ENCODE measurements around the gene MYL9.

GRCh38 chr20:36541227-36541767 lies at the start of gene MYL9:
- TF ChIP-seq CTCF (conservative IDR thresholded peaks at IDR 0.05 in 1 of 2, IDR thresholded peaks at IDR 0.05 in 1 of 2; ENCODE audit: low read depth in 1 of 2, low read length in 2 of 2) (no peak), EZH2 (IDR thresholded peaks at IDR 0.05; ENCODE audit: low read length, missing control alignments) (no peak)

All from fibroblast of lung (primary cell).